SK-N-MC (cell line): ENCODE measurements around the gene RNF150.
A peak's percentile ranks its signal among the peaks of the same experiment; 100 is the strongest.

ENCODE experiments used
- DNase-seq: peaks from one replicate; pipeline ENCODE4 v3.0.0-alpha.2; 2011; ENCODE audit warnings: low read depth, low spot score
- H3K27ac ChIP-seq: fragments of 200-600 bp; sonication (generic); 2 replicates; pipeline ENCODE4 v1.5.1; 2016; ENCODE audit warnings: mixed run types
- H3K36me3 ChIP-seq: fragments of 200-600 bp; sonication (generic); 2 replicates; pipeline ENCODE4 v1.6.1; 2017; ENCODE audit warnings: antibody characterized with exemption, low read length, mixed read lengths; ENCODE audit not compliant: insufficient read depth
- H3K4me3 ChIP-seq: fragments of 200-600 bp; sonication (generic); 2 replicates; pipeline ENCODE4 v1.5.1; 2016
- H3K9ac ChIP-seq: fragments of 200-600 bp; sonication (generic); 2 replicates; pipeline ENCODE4 v1.8.0; 2017; ENCODE audit warnings: mixed run types, mixed read lengths; ENCODE audit not compliant: insufficient read length
- H3K9me3 ChIP-seq: fragments of 200-600 bp; sonication (generic); 2 replicates; pipeline ENCODE4 v1.6.1; 2017; ENCODE audit warnings: low read depth, mild to moderate bottlenecking, antibody characterized with exemption, low read length, moderate library complexity, mixed read lengths
- EZH2 ChIP-seq: fragments of 200-600 bp; sonication (generic); IDR thresholded peaks from one replicate; pipeline ENCODE4 v1.6.1; 2017; ENCODE audit warnings: antibody characterized with exemption
- FOXP2 ChIP-seq: optimal IDR thresholded peaks from 2 replicates; pipeline ENCODE3; 2011; ENCODE audit warnings: mild to moderate bottlenecking, moderate library complexity; ENCODE audit not compliant: insufficient read depth; ENCODE audit errors: extremely low read length, control extremely low read depth
- POLR2AphosphoS5 ChIP-seq: IDR thresholded peaks from 2 replicates; pipeline ENCODE4 v1.6.1; 2012; ENCODE audit warnings: mild to moderate bottlenecking, low read depth, low read length, borderline replicate concordance

RNF150 gene

DNA sequence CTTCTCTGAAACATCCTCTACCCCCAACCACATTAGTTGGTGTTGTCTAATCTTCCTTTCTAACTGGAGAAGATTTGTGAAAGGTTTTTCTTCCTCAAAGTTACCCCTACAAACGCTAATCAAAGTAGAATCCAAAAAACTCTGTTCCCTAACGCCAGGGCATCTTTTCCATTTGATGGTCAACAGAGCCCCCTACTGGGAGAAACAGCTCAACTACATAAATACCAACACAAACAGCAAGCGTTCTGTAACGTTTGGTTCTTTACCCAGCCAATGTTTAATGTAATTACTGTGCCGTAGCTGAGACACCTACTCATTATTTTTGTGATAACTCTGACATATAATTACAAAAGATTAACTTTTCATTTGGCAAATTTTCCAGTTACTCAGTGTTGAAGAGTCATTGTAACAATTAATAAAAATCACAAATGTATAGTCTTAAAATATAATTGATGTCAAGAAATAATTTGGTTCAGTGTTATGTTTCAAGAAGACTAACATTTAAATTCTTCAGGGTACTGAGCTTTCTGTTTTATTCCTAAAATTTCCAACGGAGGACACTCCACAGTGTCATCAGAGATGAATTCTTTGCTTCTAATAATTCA is 282.1 kb downstream of the RNF150 start:
- H3K9ac ChIP-seq, result no peak overlapping the region
- TF ChIP-seq POLR2AphosphoS5, result no peak
- no peak for TF ChIP-seq FOXP2
- TF ChIP-seq EZH2, result no peak
- no peak overlapping the region for H3K4me3 ChIP-seq
- peak; percentile 70 for DNase-seq
- H3K27ac ChIP-seq, result no peak overlapping the region
- H3K9me3 ChIP-seq, result no peaks in the 10 kb centered on the region
- H3K36me3 ChIP-seq, result no peaks in the 10 kb centered on the region

DNA sequence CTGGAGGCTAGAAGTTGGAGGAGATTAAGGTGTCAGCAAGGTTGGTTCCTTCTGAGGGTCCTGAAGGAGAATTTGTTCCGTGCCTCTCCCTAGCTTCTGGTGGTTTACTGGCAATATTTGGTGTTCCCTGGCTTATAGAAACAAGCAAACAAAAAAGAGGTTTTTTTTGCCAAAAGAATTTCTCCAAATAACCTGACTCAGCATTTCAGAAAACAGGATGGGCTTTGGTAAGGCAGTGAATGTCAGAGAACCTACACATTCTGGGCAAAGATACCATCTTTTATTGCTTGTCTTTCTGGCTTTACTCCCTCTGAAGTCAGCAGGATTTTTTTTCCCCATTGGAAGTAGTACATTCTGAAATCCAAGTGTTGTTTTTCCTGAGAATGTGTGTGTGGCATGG is 283.7 kb downstream of the RNF150 start:
- Histone ChIP-seq H3K36me3 (no peaks in the 10 kb centered on the region), H3K4me3 (0 out of 2 replicates have a peak overlapping the region, but pooled peaks have one; percentile 31), H3K9me3 (no peaks in the 10 kb centered on the region), H3K9ac (peak overlapping the region; percentile 2), H3K27ac (peak overlapping the region; percentile 52)
- no peak for DNase-seq
- no peak for TF ChIP-seq POLR2AphosphoS5
- no peak for TF ChIP-seq FOXP2
- TF ChIP-seq EZH2, result no peak

DNA sequence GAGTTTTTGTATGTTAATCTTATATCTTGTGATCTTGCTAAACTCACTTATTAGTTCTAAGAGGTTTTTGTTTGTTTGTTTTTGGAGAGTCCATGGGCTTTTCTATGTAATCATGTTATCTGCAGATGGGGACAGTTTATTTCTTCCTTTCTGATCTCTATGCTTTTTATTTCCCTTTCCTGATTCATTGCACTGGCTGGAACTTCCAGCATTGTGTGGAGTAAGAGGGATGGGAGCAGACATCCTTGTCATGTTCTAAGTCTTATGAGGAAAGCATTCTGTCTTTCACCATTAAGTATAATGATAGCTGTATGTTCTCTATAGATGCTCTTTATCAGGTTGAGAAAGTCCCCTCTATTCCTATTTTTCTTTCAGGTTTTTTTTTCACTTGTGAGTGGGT is 286.5 kb downstream of the RNF150 start:
- H3K4me3 ChIP-seq, result no peak overlapping the region
- DNase-seq, result no peak
- no peak for TF ChIP-seq POLR2AphosphoS5
- no peak for TF ChIP-seq FOXP2
- no peak for TF ChIP-seq EZH2
- H3K36me3 ChIP-seq, result no peaks in the 10 kb centered on the region
- H3K9me3 ChIP-seq, result no peaks in the 10 kb centered on the region
- H3K9ac ChIP-seq, result no peak overlapping the region
- no peak overlapping the region for H3K27ac ChIP-seq

DNA sequence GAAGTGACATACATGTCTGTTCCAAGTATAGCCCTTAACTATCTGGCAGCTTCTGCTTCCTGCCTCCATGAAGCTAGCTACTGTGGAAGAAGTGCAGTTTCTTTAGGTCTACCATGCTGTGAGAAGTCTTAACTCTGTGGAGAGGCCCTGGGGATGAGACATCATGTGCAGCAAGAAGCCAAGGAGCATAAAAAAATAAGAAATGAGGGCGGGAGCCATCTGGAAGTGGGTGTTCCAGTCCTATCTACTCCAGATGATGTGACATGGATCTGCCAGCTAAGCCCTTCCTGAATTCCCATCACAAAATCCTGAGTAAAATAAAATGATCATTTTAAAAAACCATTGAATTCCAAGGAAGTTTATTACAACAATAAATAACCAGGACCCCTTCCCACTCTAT is 289.2 kb downstream of the RNF150 start:
- DNase-seq, result no peak
- TF ChIP-seq POLR2AphosphoS5 (no peak), EZH2 (no peak), FOXP2 (no peak)
- no peak overlapping the region for H3K27ac ChIP-seq

DNA sequence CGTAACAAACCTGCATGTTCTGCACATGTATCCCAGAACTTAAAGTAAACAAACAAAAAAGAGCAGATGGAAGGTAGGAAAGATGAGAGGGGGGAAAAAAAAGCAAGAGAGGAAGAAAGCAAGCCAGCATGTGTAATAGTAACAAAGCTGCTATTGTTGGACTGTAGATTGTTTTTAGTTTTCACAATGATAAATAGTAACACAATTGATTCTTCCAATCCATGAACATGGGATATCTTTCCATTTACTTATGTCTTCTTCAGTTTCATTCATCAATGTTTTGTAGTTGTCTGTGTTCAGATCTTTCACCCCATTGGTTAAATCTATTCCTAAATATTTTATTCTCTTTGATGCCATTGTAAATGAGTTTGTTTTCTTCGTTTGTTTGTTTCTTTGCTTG is 292.1 kb downstream of the RNF150 start:
- no peak overlapping the region for H3K9ac ChIP-seq
- H3K9me3 ChIP-seq, result no peaks in the 10 kb centered on the region
- no peak overlapping the region for H3K4me3 ChIP-seq
- DNase-seq, result no peak
- H3K27ac ChIP-seq, result no peak overlapping the region
- TF ChIP-seq POLR2AphosphoS5 (no peak), EZH2 (no peak), FOXP2 (no peak)
- no peaks in the 10 kb centered on the region for H3K36me3 ChIP-seq

More for the DNA sequence above, 289.2 kb downstream of the RNF150 start:
- no peaks in the 10 kb centered on the region for H3K36me3 ChIP-seq
- H3K9ac ChIP-seq, result no peak overlapping the region
- H3K4me3 ChIP-seq, result no peak overlapping the region
- no peaks in the 10 kb centered on the region for H3K9me3 ChIP-seq

DNA sequence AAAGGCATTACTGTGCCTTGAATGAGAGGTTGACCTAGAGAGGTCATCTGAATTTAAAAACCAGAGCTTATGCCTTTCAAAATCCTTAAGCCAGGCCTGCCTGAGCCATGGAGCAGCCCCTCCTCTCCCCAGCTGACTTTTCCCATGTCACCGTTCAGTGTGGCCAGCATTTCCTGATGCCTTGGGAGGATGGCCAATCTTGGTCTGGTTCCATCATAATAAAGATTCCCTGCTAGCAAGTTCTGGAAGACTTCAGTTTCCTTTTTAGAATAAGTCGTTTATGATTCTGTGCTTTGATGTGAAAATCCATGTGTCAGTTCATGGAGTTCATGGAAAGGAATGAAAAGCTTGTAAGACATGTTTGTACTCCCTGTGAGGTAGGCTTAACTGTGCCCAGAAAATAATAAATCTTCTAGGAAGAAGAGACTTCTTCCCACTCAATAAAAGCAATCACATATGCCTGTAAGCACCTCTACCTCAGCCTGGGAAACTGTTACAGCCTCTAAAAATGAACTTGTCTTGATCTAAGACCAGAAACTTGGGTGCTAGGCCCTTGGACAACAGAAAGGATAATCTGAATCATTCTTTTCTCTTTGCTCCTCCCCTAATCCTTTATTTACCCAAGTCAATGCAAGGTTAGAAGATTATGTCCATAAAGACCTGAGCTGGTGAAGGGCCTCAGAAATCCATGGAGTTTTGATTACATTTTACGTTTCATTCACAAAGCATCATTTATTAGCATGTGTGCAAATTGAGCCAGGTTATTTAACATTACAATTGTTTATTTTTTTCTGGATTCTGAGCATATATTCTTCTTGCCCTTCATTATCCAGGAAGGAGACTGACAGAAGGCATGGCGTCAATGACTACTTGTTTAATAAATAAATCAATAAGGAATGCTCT is 293.1 kb downstream of the RNF150 start:
- Histone ChIP-seq H3K27ac (0 out of 2 replicates have a peak overlapping the region, but pooled peaks have one; percentile 38), H3K36me3 (no peaks in the 10 kb centered on the region), H3K9me3 (no peaks in the 10 kb centered on the region), H3K4me3 (no peak overlapping the region), H3K9ac (no peak overlapping the region)
- DNase-seq, result no peak
- TF ChIP-seq POLR2AphosphoS5, result no peak
- TF ChIP-seq EZH2, result no peak
- TF ChIP-seq FOXP2, result no peak

DNA sequence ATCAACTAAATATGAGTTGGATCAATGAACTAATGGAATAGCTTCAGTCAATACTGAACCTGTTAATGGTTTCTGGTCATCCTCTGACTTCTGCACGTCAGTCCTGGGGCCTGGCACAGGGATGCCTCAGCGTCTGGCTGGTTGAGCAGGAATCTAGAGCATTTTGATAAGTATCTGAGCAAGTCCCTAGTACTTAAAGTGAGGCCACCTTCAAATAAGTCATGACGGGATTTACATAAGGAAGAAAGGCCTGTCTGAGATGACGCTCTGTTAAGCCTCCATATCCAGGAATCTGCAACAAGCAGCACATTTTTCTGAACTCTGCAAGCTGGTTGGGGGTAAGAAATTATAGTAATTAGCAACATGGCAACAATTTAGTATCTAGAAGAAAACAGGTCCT is 293.9 kb downstream of the RNF150 start:
- no peak for DNase-seq
- Histone ChIP-seq H3K9me3 (no peaks in the 10 kb centered on the region), H3K27ac (no peak overlapping the region), H3K36me3 (no peaks in the 10 kb centered on the region), H3K4me3 (no peak overlapping the region), H3K9ac (no peak overlapping the region)
- no peak for TF ChIP-seq POLR2AphosphoS5
- TF ChIP-seq EZH2, result no peak
- TF ChIP-seq FOXP2, result no peak

DNA sequence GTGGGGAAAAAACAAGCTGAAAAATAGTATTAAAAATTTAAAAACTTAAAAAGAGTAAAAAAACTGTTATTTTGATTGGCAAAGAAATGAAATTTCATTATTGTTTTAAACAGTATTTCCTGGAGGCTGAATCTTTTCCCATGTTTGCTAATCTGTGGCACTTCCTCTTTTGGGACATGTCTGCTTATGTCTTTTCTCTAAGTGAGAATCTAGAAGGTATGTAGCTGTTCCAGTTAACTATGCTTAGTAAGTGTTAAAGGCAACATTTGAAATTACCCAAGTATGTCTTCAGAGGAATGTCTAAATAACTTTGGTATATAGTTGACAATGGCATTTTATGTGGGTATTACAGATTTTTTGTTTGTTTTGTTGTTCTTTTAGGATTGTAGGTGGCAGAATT is 295.5 kb downstream of the RNF150 start:
- Histone ChIP-seq H3K36me3 (no peaks in the 10 kb centered on the region), H3K4me3 (no peak overlapping the region), H3K9me3 (no peaks in the 10 kb centered on the region), H3K27ac (no peak overlapping the region), H3K9ac (no peak overlapping the region)
- TF ChIP-seq POLR2AphosphoS5, result no peak
- DNase-seq, result no peak

DNA sequence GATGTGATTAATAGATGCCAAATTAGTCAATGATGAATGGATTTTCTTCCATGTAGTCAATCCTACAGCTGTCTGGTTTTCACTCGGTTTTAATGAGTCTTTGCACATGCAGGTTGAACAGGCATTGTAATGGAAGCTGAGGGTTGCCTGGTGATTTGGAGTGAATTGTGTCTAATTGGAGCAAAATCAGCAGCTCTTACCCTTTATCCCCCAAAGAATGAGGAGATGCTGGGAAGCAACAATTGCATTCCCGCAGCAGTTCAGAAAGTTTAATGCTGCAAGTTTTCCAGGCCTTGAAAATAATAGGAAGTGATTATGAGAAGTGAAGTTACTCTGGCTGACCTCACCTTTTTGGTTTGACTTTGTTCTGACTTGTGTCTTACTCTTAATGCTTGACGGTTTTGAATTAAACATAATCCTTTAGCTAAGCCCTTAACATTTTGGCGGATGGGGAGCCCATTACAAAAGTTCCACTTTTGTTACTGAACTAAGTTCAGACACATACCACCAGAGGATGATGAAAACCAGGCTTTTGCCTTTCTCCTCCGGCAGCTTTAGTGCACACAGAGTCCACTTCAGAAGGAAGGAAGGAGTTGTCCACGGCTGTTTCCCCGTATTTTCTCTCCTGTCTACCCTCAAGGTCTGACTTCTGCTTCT is 298.3 kb downstream of the RNF150 start:
- Histone ChIP-seq H3K4me3 (no peak overlapping the region), H3K9me3 (no peaks in the 10 kb centered on the region), H3K36me3 (no peaks in the 10 kb centered on the region), H3K9ac (no peak overlapping the region), H3K27ac (no peak overlapping the region)
- TF ChIP-seq FOXP2 (no peak), EZH2 (no peak), POLR2AphosphoS5 (no peak)
- DNase-seq, result no peak
